ENCODE measurements around the gene ACSL5.
A peak's percentile ranks its signal among the peaks of the same experiment; 100 is the strongest.
"Not testable (repeated sequence)": the region's sequence is repeated elsewhere in the genome, so short reads cannot be mapped to it uniquely, and the experiment has no call there.

ACSL5 gene

DNA sequence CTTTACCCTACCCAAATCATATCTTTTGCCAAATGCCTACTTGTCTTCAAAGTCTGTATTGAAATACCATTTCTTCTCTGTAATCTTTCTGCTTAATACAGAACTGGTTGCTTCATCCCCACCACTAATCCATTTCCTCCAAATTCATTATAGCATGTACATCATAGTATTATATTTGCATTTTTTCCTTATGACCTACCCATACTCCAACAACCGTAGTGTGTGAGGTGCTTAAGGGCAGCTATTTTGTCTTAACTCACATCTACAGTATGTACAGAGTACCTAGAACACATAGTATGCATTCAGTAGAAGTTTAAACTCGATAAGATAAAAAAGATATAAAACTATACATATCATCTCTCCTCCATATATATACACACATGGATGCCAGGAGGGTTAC is 23.7 kb downstream of the ACSL5 start:
- H3K9me3 Mint-ChIP-seq: no peaks in the 10 kb centered on the region
- no peak overlapping the region for H3K27ac Mint-ChIP-seq
- H3K4me1 Mint-ChIP-seq (ENCODE audit: low read depth): peaks cover 6% of the 10 kb centered on the region
- no peaks in the 10 kb centered on the region for H3K27me3 Mint-ChIP-seq (ENCODE audit: low read depth)
- peaks cover 23% of the 10 kb centered on the region for H3K36me3 Mint-ChIP-seq (ENCODE audit: low read depth)
- H3K4me3 Mint-ChIP-seq: no peak overlapping the region

DNA sequence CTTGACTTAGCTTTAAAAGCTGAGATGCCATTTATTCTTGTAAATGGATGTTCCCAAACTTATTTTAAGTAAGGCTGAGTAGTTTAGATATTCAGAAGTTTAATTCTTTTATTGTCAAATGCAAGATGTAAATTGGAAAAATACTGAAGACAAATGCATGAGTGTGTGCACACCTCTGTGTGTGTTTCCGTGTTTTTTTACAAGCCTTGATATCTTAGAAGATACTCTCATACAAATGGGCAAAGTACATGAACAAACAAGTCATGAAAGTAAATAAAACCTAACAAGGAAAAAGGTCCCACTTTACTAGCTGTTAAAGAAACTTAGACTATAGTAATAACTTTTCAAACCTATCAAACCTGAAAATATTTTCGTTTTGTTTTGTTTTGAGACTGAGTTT is 29.0 kb downstream of the ACSL5 start:
- Mint-ChIP-seq H3K4me3 (no peak overlapping the region), H3K27me3 (ENCODE audit: low read depth) (no peaks in the 10 kb centered on the region), H3K9me3 (peaks cover 13% of the 10 kb centered on the region), H3K36me3 (ENCODE audit: low read depth) (peaks cover 54% of the 10 kb centered on the region), H3K27ac (no peak overlapping the region), H3K4me1 (ENCODE audit: low read depth) (no peaks in the 10 kb centered on the region)

DNA sequence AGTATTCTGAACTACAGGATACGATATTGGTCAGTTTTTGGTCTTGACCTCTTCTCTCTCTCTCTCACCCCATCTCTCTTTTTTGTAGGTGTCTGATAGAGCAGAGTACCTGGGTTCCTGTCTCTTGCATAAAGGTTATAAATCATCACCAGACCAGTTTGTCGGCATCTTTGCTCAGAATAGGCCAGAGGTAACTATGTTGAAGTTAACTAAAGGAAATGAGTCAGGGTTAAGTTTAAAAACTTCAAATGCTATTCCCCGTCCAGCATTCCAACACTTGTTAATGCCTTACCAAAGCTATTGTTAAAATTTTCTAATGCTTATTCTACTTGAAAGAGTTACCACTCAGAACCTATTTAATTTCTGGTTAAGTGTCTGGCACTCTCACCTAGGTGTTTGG is 30.7 kb downstream of the ACSL5 start:
- Mint-ChIP-seq H3K36me3 (ENCODE audit: low read depth) (peaks cover 62% of the 10 kb centered on the region), H3K27ac (no peak overlapping the region), H3K4me1 (ENCODE audit: low read depth) (no peaks in the 10 kb centered on the region), H3K27me3 (ENCODE audit: low read depth) (no peaks in the 10 kb centered on the region), H3K4me3 (no peak overlapping the region), H3K9me3 (peaks cover 13% of the 10 kb centered on the region)

DNA sequence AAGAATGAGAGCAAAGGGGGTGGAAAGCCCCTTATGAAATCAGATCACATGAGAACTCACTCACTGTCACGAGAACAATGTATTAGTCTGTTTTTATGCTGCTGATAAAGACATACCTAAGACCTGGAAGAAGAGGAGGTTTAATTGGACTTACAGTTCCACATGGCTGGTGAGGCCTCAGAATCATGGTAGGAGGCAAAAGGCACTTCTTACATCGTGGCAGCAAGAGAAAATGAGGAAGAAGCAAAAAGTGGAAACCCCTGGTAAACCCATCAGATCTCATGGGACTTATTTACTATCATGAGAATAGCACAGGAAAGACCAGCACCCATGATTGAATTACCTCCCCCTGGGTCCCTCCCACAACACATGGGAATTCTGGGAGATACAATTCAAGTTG is 32.9 kb downstream of the ACSL5 start:
- not testable (repeated sequence) for H3K4me1 Mint-ChIP-seq (ENCODE audit: low read depth); H3K4me3 Mint-ChIP-seq; H3K27me3 Mint-ChIP-seq (ENCODE audit: low read depth); H3K27ac Mint-ChIP-seq
- Mint-ChIP-seq H3K36me3 (ENCODE audit: low read depth) (peaks cover 68% of the 10 kb centered on the region), H3K9me3 (peaks cover 13% of the 10 kb centered on the region)

DNA sequence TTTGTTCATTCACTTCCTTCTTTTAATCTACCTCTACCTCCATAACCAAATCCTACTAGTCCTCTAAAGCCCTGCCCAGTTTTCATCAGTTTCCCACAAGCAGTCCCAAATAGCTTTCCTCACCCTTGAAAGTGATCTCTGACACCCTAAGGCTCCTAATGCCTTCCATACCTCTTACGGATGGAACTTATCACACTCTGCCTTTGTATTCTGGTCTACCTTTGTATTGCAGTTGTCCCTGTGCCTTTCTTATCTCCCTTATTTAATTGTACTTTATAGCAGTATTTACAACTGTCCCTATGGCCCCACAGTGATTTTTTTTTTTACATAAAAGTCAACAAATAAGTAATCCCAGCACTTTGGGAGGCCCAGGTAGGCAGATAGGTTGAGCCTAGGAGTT is 33.8 kb downstream of the ACSL5 start:
- no peak overlapping the region for H3K4me3 Mint-ChIP-seq
- H3K4me1 Mint-ChIP-seq (ENCODE audit: low read depth): no peaks in the 10 kb centered on the region
- H3K27me3 Mint-ChIP-seq (ENCODE audit: low read depth): no peaks in the 10 kb centered on the region
- peaks cover 67% of the 10 kb centered on the region for H3K36me3 Mint-ChIP-seq (ENCODE audit: low read depth)
- peak overlapping the region; percentile 8 for H3K27ac Mint-ChIP-seq
- H3K9me3 Mint-ChIP-seq: peaks cover 13% of the 10 kb centered on the region

GRCh38 chr10:112409299-112409698 is 35.4 kb downstream of the ACSL5 start:
- Mint-ChIP-seq H3K27ac (no peak overlapping the region), H3K27me3 (ENCODE audit: low read depth) (no peaks in the 10 kb centered on the region), H3K4me3 (no peak overlapping the region), H3K36me3 (ENCODE audit: low read depth) (peaks cover 63% of the 10 kb centered on the region), H3K9me3 (peaks cover 13% of the 10 kb centered on the region), H3K4me1 (ENCODE audit: low read depth) (no peaks in the 10 kb centered on the region)

- Mint-ChIP-seq H3K4me3 (no peak overlapping the region), H3K27me3 (ENCODE audit: low read depth) (no peaks in the 10 kb centered on the region), H3K27ac (no peak overlapping the region), H3K36me3 (ENCODE audit: low read depth) (peaks cover 61% of the 10 kb centered on the region), H3K9me3 (peaks cover 13% of the 10 kb centered on the region), H3K4me1 (ENCODE audit: low read depth) (no peaks in the 10 kb centered on the region)
Observed at GRCh38 chr10:112409755-112410154, 35.8 kb downstream of the ACSL5 start.

- peaks cover 54% of the 10 kb centered on the region for H3K36me3 Mint-ChIP-seq (ENCODE audit: low read depth)
Observed at GRCh38 chr10:112412696-112413095, 38.8 kb downstream of the ACSL5 start.

DNA sequence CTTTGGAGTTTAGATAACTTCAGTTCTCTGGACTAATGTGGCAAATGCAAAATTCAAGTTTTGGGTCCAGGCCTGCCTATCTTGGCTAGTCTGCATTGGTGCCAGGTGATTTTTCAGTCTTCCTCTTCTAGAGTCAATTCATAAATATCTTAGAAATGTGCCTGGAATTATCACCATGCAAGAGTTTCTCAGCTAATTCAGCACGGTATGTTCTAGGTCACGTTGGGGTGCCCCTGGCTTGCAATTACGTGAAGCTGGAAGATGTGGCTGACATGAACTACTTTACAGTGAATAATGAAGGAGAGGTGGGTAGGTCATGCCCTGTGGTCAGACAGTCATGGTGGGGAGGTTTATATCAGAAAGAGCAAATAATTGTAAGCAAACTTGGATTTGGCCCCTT is 47.8 kb downstream of the ACSL5 start:
- Mint-ChIP-seq H3K9me3 (no peaks in the 10 kb centered on the region), H3K4me1 (ENCODE audit: low read depth) (no peaks in the 10 kb centered on the region), H3K4me3 (no peak overlapping the region), H3K27ac (no peak overlapping the region), H3K36me3 (ENCODE audit: low read depth) (peaks cover 35% of the 10 kb centered on the region), H3K27me3 (ENCODE audit: low read depth) (no peaks in the 10 kb centered on the region)

More at GRCh38 chr10:112412696-112413095, 38.8 kb downstream of the ACSL5 start:
- Mint-ChIP-seq H3K27me3 (ENCODE audit: low read depth) (no peaks in the 10 kb centered on the region), H3K9me3 (no peaks in the 10 kb centered on the region), H3K27ac (no peak overlapping the region), H3K4me1 (ENCODE audit: low read depth) (no peaks in the 10 kb centered on the region), H3K4me3 (no peak overlapping the region)

- Mint-ChIP-seq H3K4me3 (no peak overlapping the region), H3K27me3 (ENCODE audit: low read depth) (no peaks in the 10 kb centered on the region), H3K4me1 (ENCODE audit: low read depth) (no peaks in the 10 kb centered on the region), H3K9me3 (no peaks in the 10 kb centered on the region), H3K36me3 (ENCODE audit: low read depth) (peaks cover 49% of the 10 kb centered on the region), H3K27ac (no peak overlapping the region)
Observed at GRCh38 chr10:112424651-112425050, 50.7 kb downstream of the ACSL5 start.

GRCh38 chr10:112426111-112426510 is 52.2 kb downstream of the ACSL5 start:
- peaks cover 49% of the 10 kb centered on the region for H3K36me3 Mint-ChIP-seq (ENCODE audit: low read depth)

DNA sequence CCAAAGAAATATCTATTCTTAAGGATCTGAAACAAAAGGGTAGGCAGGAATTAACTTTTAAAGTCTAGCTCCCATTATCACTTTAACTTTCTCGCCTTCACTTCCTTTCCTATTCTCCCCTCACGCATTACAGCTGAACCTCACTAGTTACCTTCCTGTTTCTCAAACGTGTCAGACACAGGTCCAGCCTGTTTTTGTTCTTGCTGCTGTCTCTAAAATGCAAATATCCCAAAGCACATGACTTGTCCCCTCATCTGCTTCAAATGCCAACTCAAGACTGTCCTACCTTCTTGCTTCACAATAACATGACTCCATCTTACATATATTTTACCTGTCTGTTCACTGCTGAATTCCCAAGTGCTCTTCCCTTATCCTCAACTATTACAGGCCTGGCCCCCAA is 55.2 kb downstream of the ACSL5 start:
- no peak overlapping the region for H3K27ac Mint-ChIP-seq
- no peaks in the 10 kb centered on the region for H3K27me3 Mint-ChIP-seq (ENCODE audit: low read depth)
- H3K36me3 Mint-ChIP-seq (ENCODE audit: low read depth): peaks cover 49% of the 10 kb centered on the region
- no peak overlapping the region for H3K4me3 Mint-ChIP-seq
- H3K4me1 Mint-ChIP-seq (ENCODE audit: low read depth): no peaks in the 10 kb centered on the region
- no peaks in the 10 kb centered on the region for H3K9me3 Mint-ChIP-seq

More at GRCh38 chr10:112426111-112426510, 52.2 kb downstream of the ACSL5 start:
- no peaks in the 10 kb centered on the region for H3K27me3 Mint-ChIP-seq (ENCODE audit: low read depth)
- no peak overlapping the region for H3K27ac Mint-ChIP-seq
- no peaks in the 10 kb centered on the region for H3K9me3 Mint-ChIP-seq
- no peak overlapping the region for H3K4me3 Mint-ChIP-seq
- H3K4me1 Mint-ChIP-seq (ENCODE audit: low read depth): no peaks in the 10 kb centered on the region

- H3K27ac Mint-ChIP-seq: no peak overlapping the region
- no peaks in the 10 kb centered on the region for H3K27me3 Mint-ChIP-seq (ENCODE audit: low read depth)
- no peak overlapping the region for H3K4me3 Mint-ChIP-seq
- H3K36me3 Mint-ChIP-seq (ENCODE audit: low read depth): peaks cover 55% of the 10 kb centered on the region
- H3K4me1 Mint-ChIP-seq (ENCODE audit: low read depth): no peaks in the 10 kb centered on the region
- H3K9me3 Mint-ChIP-seq: no peaks in the 10 kb centered on the region
Observed at GRCh38 chr10:112429654-112430230, 55.8 kb downstream of the ACSL5 start.

DNA sequence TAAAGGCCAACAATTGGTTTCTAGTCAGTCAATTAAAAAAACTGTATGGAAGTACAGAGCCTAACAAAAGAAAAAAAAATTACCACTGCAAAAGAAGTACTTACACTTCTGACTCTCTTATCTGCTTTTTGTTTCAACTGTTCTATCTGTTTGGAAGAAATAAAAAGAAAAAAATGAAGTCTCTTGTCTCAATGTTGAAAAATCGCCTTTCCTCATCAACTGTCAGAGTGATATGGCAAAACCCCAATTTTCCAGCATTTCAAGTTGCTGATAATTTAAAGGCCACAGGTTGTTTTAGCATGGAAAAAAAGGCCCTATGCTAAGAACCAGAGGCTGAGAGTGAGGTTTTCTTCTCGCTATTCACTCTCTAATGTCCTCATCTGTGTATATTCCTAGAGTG is 59.2 kb downstream of the ACSL5 start:
- no peaks in the 10 kb centered on the region for H3K4me1 Mint-ChIP-seq (ENCODE audit: low read depth)
- H3K4me3 Mint-ChIP-seq: no peak overlapping the region
- H3K27me3 Mint-ChIP-seq (ENCODE audit: low read depth): no peaks in the 10 kb centered on the region
- H3K9me3 Mint-ChIP-seq: no peaks in the 10 kb centered on the region
- no peak overlapping the region for H3K27ac Mint-ChIP-seq
- H3K36me3 Mint-ChIP-seq (ENCODE audit: low read depth): peaks cover 41% of the 10 kb centered on the region

- no peak overlapping the region for H3K4me3 Mint-ChIP-seq
- no peaks in the 10 kb centered on the region for H3K27me3 Mint-ChIP-seq (ENCODE audit: low read depth)
- H3K36me3 Mint-ChIP-seq (ENCODE audit: low read depth): peaks cover 35% of the 10 kb centered on the region
- no peaks in the 10 kb centered on the region for H3K9me3 Mint-ChIP-seq
- H3K4me1 Mint-ChIP-seq (ENCODE audit: low read depth): no peaks in the 10 kb centered on the region
- H3K27ac Mint-ChIP-seq: no peak overlapping the region
Observed at GRCh38 chr10:112434988-112435619, 61.2 kb downstream of the ACSL5 start.
